GM12892 (cell line): ENCODE data around the gene TMEM51.

Experiments
- POLR2A ChIP-seq: IDR thresholded peaks from 2 replicates; pipeline ENCODE4 v1.6.1; 2011; ENCODE audit warnings: low read depth, low read length, control low read depth
- POLR2AphosphoS5 ChIP-seq: IDR thresholded peaks from 2 replicates; pipeline ENCODE4 v1.6.1; 2011; ENCODE audit warnings: low read depth, low read length, control low read depth
- TAF1 ChIP-seq: IDR thresholded peaks from 2 replicates; pipeline ENCODE4 v1.6.1; 2011; ENCODE audit warnings: low read depth, mild to moderate bottlenecking, control low read depth, low read length, borderline replicate concordance

GRCh38 chr1:15103906-15104305 lies 49.6 kb upstream of the TMEM51 start:
- no peak for TF ChIP-seq POLR2A
- TF ChIP-seq TAF1 = no peak
- no peak for TF ChIP-seq POLR2AphosphoS5
